SK-N-MC (cell line): ENCODE data around the gene ICA1L.
"Not testable (repeated sequence)": the region's sequence is repeated elsewhere in the genome, so short reads cannot be mapped to it uniquely, and the experiment has no call there.

Experiments
- DNase-seq: peaks from one replicate; pipeline ENCODE4 v3.0.0-alpha.2; 2011; ENCODE audit warnings: low read depth, low spot score
- H3K27ac ChIP-seq: fragments of 200-600 bp; sonication (generic); 2 replicates; pipeline ENCODE4 v1.5.1; 2016; ENCODE audit warnings: mixed run types
- H3K36me3 ChIP-seq: fragments of 200-600 bp; sonication (generic); 2 replicates; pipeline ENCODE4 v1.6.1; 2017; ENCODE audit warnings: antibody characterized with exemption, low read length, mixed read lengths; ENCODE audit not compliant: insufficient read depth
- H3K4me3 ChIP-seq: fragments of 200-600 bp; sonication (generic); 2 replicates; pipeline ENCODE4 v1.5.1; 2016
- H3K9ac ChIP-seq: fragments of 200-600 bp; sonication (generic); 2 replicates; pipeline ENCODE4 v1.8.0; 2017; ENCODE audit warnings: mixed run types, mixed read lengths; ENCODE audit not compliant: insufficient read length
- H3K9me3 ChIP-seq: fragments of 200-600 bp; sonication (generic); 2 replicates; pipeline ENCODE4 v1.6.1; 2017; ENCODE audit warnings: low read depth, mild to moderate bottlenecking, antibody characterized with exemption, low read length, moderate library complexity, mixed read lengths
- EZH2 ChIP-seq: fragments of 200-600 bp; sonication (generic); IDR thresholded peaks from one replicate; pipeline ENCODE4 v1.6.1; 2017; ENCODE audit warnings: antibody characterized with exemption
- FOXP2 ChIP-seq: optimal IDR thresholded peaks from 2 replicates; pipeline ENCODE3; 2011; ENCODE audit warnings: mild to moderate bottlenecking, moderate library complexity; ENCODE audit not compliant: insufficient read depth; ENCODE audit errors: extremely low read length, control extremely low read depth
- POLR2AphosphoS5 ChIP-seq: IDR thresholded peaks from 2 replicates; pipeline ENCODE4 v1.6.1; 2012; ENCODE audit warnings: mild to moderate bottlenecking, low read depth, low read length, borderline replicate concordance

Gene ICA1L

GRCh38 chr2:202871300-202872141 is at the start of gene ICA1L:
ICA1L (minus strand) TSS chr2:202871766; CDS start chr2:202829009, 42,757 bp downstream.
- DNase-seq, result no peak
- Histone ChIP-seq H3K27ac (no peak within 1 kb of the TSS), H3K36me3 (no peaks in the 10 kb centered on the region), H3K4me3 (peak within 1 kb of the TSS; percentile 97), H3K9me3 (no peaks in the 10 kb centered on the region), H3K9ac (peak within 1 kb of the TSS; percentile 81)
- TF ChIP-seq POLR2AphosphoS5, result 0 out of 2 replicates have a peak, but pooled peaks have one; percentile 4
- TF ChIP-seq FOXP2, result no peak

DNA sequence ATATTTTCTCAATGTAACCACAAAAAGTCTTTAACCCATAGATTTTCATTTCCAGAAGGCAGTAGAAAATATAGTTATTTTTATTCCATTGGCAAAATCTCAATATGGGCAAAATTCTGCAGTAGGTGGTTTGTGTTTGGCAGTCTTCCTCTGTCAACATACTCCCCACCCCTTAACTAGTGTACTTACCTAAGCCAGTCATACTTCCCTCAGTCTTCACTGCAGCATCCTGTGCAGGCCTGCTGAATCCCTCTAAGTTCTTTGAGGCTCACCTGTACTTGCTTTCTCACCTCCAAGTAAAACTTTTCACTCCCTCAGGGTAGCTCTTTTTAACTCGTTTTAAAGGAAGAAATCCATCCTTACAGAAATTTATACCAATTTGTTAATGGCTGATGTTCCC is 47.3 kb upstream of the ICA1L start:
- no peak overlapping the region for H3K27ac ChIP-seq
- H3K36me3 ChIP-seq, result no peaks in the 10 kb centered on the region
- no peak overlapping the region for H3K4me3 ChIP-seq
- H3K9ac ChIP-seq, result no peak overlapping the region
- TF ChIP-seq POLR2AphosphoS5 (no peak), EZH2 (no peak), FOXP2 (no peak)
- no peak for DNase-seq
- no peaks in the 10 kb centered on the region for H3K9me3 ChIP-seq

DNA sequence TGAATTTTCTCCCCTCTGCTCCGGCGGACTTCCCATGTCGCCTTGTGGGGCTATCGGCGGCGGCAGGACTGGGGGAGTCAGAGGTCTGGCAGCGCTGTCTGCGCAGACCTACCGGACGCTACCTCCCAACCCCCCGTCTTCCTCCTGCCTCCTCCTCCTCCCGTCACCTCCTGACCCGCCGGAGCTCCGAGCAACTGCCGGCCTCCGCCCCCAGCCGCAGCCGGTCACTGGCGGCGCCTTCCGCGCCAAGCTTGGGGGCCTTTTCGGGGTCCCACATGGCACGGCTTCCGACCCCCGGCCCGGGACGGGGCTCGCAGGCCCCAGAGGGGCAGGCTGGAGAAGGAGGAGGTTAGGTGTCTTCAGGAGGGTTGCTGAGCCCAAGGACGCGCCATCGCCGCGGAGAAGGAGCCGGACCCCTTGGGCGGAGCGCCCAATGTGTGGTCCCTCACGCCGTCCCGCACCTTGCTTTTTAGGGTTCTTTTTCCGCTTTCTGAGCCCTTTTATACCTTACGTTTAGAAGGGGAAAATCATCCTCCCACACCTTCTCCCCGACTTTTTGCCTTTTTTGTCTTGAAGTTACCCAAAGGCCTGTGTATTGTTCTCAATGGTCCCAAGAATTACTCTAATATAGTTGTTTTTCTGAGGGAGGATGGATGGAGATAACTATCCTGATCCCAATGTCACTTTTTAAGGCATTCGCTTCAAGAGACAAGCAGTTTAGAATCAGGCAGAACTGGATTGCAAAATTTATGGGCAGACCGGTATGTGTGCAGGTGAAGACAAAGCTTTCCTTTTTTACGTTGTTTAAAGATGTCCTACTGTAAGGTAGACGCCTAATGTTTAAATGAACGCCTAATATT is 41.0 kb upstream of the ICA1L start:
- H3K9ac ChIP-seq, result peak overlapping the region; percentile 97
- peak overlapping the region; percentile 96; the same call in 1 of the 2 replicates for H3K27ac ChIP-seq
- H3K4me3 ChIP-seq, result peak overlapping the region; percentile 94
- not testable (repeated sequence) for DNase-seq, H3K9me3 ChIP-seq
- H3K36me3 ChIP-seq, result peaks cover 22% of the 10 kb centered on the region

GRCh38 chr2:202911512-202912341 is 40.2 kb upstream of the ICA1L start, which contains the start of the genes CARF and WDR12:
CARF (plus strand) TSS chr2:202912275; CDS start chr2:202941903, 29,628 bp downstream.
WDR12 (minus strand) TSS chr2:202911673; CDS start chr2:202911476, 197 bp downstream.
- peak; percentile 88 for DNase-seq
- TF ChIP-seq EZH2, result no peak
- TF ChIP-seq POLR2AphosphoS5, result peak; percentile 87

DNA sequence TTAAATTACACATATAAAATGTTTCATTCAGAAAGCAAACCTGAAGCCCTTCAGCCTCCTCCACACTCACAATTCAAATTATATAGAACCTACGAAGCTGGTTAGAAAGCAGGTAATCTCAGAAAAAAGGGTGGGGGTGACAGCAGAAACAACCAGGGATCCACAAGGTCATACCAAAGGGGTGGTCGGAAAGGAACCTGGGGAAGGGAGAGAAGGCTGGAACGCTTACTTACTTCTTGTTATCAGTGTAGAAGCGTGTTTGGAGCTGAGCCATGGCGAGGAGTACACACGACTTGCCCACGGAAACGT is 39.6 kb upstream of the ICA1L start:
- Histone ChIP-seq H3K4me3 (peak overlapping the region; percentile 94), H3K9ac (peak overlapping the region; percentile 97), H3K27ac (peak overlapping the region; percentile 96; the same call in 1 of the 2 replicates), H3K9me3 (no peaks in the 10 kb centered on the region), H3K36me3 (peaks cover 33% of the 10 kb centered on the region)
- TF ChIP-seq POLR2AphosphoS5, result no peak
- DNase-seq, result no peak

More at GRCh38 chr2:202911512-202912341, 40.2 kb upstream of the ICA1L start, which contains the start of the genes CARF and WDR12:
- Histone ChIP-seq H3K27ac (peak within 1 kb of the TSS; percentile 96), H3K9ac (peak within 1 kb of the TSS; percentile 97), H3K9me3 (no peaks in the 10 kb centered on the region), H3K36me3 (peaks cover 29% of the 10 kb centered on the region), H3K4me3 (peak within 1 kb of the TSS; percentile 94)

- Histone ChIP-seq H3K4me3 (peak overlapping the region; percentile 94), H3K9ac (peak overlapping the region; percentile 97), H3K36me3 (peaks cover 38% of the 10 kb centered on the region), H3K9me3 (0 out of 2 replicates have a peak, but pooled peaks cover under 1% of the 10 kb centered on the region), H3K27ac (no peak overlapping the region)
- TF ChIP-seq FOXP2 (no peak), EZH2 (no peak), POLR2AphosphoS5 (no peak)
- DNase-seq, result no peak
These were observed 39.1 kb upstream of the ICA1L start for GRCh38 chr2:202910698-202911097.

- H3K9ac ChIP-seq, result peak overlapping the region; percentile 97
- H3K27ac ChIP-seq, result not testable (repeated sequence)
These were observed 38.7 kb upstream of the ICA1L start for GRCh38 chr2:202910250-202910649.

DNA sequence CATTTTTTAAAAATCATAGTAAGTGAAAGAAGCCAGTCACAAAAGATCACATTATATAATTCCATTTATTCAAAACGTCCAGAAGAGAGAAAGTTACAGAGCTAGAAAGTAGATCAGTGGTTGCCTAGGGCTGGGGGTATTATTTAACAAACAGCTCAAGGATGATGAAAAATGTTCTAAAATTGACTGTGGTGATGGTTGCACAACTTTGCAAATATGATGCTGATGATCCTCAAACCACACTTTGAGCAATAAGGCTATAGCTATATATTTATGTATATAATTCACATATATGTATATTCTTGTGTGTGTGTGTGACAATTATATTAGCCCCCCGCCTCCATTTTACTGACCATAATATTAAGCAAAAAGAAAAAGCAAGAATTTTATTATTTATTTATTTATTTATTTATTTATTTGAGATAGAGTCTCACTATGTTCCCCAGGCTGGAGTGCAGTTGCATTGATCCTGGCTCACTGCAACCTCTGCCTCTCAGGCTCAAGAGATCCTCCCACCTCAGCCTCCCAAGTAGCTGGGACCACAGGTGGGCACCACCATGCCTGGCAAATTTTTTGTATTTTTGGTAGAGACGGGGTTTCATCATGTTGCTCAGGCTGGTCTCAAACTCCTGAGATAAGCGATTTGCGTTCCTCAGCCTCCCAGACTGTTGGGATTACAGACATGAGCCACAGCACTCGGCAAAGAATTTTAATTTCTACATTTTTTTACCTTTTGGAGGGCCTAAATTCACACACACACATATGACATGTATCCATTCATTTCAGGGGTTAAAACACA is 38.0 kb upstream of the ICA1L start:
- H3K4me3 ChIP-seq, result peak overlapping the region; percentile 94
- no peak for DNase-seq
- H3K9ac ChIP-seq, result peak overlapping the region; percentile 97
- TF ChIP-seq FOXP2, result no peak
- no peak for TF ChIP-seq EZH2
- TF ChIP-seq POLR2AphosphoS5, result no peak
- peaks cover 49% of the 10 kb centered on the region for H3K36me3 ChIP-seq
- peaks cover 7% of the 10 kb centered on the region; the same call in 1 of the 2 replicates for H3K9me3 ChIP-seq
- no peak overlapping the region for H3K27ac ChIP-seq

More at GRCh38 chr2:202910250-202910649, 38.7 kb upstream of the ICA1L start:
- not testable (repeated sequence) for DNase-seq, H3K9me3 ChIP-seq
- Histone ChIP-seq H3K4me3 (peak overlapping the region; percentile 94), H3K36me3 (peaks cover 42% of the 10 kb centered on the region)
